HG03460 (cell line): ENCODE measurements around the gene RAB6B.

ENCODE experiments used
- ATAC-seq: cut with Tn5 transposase; IDR thresholded peaks from one replicate; pipeline ENCODE4 v1.9.1; 2021; ENCODE audit not compliant: unreplicated experiment

RAB6B gene

DNA sequence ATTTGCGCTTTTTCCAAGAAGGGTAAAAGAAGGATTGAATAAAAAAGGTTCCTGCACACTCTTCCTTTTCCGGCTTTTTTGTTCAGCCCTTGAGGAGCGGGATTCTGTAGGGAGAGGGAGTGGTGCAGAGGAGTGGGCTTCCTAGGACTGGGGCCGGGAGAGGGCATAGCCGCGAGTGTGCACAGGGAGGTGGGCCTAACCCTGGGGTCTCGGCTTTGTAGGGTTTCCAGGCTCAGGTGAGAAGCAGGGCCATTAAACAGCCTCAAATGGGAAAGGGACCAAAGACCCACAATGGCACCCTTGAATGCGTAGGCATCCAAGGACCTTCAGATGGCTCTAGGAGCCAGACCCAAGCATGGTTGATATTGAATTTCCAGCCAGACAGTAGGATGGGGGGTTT lies 35.4 kb upstream of the RAB6B start:
- ATAC-seq: no peak

DNA sequence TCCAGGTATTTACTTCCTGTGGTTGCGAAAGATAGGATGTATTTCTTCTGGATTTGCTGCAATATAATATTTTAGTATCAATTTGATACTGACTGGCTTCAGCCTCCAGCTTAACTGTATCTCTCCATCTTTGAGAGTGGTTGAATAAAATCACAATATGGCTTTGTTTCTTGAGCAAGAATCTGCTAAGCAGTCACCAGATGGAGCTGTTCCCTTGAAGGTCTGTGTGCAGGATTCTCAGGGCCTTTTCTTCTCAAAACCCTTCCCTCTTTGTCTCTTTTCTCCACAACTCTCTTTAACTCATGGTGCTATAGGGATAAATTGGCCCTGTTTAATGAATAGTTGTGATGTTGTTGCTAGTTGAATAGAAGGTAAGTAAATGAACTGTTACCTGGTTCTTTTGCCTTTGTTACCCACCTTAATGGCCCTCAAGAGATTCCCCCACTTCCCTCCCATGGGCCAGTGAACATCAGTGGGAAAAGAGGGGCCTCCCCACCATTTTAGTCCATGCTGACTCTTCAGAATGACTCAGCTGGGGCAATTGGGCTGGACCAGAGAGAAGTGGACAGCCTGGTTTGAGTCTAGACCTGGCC lies 34.8 kb upstream of the RAB6B start:
- no peak for ATAC-seq

DNA sequence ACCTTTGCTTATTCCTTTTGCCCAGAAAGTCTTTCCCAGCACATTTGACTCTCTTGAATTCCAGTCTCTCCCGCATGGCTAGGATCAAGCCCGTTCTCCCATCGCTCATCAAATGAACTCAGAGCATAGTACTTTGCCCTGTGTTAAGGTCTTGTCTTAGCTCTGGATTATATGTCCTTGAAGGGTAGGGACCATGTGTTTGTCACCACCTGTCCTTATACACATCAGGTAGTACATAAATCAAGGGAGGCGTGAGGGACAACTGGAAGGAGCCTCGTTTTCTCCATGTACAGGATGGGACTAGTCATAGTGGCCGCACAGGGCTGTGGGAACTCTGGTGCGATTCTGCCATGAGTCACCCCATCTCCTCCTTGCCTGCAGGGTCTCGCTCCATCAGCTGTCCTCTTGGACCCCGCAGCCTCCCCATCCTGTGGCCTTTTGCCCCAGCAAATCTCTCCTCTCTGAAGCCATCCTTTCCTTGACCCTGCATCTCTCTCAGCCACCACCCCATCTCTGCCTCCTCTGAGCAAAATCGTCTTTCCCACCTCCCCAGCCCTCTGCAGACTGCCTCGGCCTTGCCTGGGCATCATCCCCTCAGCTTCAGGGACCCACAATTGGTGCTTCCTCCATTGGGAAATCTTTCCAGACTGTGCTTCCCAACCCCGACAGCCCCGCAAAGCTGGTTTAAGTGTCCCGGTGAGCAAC lies 33.4 kb upstream of the RAB6B start:
- no peak for ATAC-seq

DNA sequence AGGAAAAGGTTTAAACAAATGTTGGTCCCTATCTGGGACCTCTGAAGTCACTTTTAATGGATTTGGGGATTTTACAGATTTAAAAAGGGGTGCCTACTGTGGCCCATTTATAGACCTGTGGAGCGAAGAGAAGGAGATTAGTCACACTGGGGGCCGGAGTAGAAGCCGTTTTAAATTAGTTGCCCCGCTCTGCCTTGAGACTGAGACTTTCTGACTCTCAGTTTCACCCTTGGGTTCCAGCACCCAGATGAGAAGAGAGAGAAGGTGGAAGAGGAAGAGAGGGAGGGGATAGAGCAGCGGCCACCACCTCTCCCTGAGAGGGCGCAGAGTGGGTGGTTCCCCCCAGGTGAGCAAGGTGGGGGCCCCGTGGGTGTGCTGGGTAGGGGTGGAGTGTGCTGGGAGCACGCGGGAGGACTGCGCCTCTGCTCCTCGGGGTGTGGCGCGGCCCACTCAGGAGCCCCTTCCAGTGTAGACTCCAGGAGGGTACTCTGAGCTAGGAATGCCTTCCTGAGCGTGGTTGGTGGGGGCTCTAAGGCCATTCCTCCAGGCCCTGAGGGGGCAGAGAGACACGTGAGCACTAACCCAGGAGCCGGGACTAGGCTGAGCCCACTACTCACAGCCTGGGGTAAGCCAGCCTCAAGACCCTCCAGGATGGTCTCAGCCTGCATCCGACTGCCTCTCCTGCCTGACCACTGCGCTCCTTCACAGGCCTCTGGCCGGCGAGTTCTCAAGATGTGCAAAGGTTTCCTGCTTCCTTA lies 32.6 kb upstream of the RAB6B start:
- no peak for ATAC-seq

GRCh38 chr3:133927540-133928066 lies 31.9 kb upstream of the RAB6B start:
- ATAC-seq: peak; percentile 55

DNA sequence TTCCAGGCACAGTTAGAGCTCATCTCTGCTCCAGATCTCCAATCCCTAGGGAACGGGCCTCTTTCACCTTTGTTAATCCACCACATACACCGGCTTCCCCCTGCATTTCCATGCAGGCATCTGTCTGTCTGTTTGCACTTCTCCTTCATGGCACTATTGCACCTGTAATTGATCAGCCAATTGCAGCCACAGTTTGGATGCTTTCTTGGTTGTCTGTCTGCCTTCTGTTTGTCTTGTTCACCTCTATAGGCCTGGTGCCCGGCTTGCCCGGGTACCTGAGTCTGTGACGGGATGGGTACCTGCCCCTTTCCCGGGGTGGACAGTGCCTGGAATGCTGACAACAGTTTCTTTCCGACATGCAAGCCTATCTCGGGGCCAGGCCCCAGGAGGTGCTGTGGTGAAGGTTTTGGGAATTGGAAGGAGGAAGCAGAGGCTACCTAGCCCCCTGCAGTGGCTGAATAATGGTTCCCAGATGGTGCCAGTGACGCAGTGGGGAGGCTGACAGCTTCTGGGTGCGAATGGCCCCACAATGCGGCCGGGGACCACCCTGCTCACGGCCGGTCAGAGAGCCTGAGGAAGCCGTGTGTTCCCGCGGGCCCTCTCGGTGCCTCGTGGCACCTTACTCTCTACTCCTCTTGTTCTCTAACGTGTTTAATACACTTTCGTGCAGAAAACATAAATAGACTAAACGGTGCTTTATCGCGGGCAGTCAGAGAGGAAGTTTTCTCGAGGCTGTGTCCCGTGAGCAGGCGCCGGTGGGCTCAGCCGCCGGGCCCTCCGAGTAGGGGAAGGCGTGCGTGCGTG lies 31.3 kb upstream of the RAB6B start:
- ATAC-seq: no peak

DNA sequence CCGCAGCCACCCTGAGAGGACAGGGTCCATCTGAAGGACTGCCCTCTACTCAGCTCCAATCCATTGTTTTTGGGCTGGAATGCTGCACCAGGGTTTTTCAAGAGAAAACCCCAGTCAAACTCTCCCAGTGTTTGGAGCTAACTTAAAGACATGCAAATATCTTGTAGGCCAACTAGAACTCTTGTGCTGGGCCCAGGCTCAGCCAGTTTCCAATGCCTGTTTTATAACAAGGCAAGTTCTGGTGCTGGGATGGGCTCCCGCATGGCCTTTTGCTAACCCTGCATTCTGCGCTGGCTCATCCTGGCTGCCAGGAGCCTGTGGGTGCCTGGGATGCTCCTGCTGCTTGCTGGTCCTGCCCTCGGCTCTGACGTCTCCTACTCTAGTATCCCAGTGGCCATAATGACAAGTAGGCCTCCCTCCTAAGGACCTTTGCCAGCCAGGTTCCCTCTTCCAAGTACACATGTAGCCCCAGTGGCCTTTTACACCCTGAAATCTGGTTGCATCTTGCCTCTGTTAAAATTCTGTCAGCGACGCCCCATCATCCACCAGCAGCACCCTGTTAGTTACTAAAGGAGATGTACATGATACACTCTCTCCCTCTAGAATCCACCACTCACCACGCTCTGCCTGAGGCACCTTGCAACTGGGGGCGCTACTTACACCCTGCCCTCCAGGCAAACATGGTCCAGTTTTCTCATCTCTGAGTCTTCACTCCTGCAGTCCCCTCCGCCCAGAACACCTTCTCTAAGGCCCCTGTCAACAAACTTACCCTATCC lies 30.5 kb upstream of the RAB6B start:
- ATAC-seq: no peak

DNA sequence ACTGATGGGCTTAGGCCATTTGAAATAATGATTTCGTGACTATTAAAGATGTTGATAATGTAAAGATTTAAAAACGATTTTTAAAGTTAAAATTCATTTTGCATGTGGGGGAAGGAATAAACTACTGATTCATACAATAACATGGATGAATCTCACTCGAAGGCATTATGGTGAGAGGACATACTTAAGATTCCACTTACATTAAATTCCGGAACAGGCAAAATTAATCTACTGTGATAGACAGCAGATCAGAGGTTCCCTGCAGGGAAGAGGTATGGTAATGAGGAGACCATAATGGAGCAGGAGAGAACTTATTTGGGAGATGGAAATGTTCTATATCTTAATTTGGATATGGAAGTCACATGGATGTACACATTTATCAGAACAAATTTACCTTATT lies 28.4 kb upstream of the RAB6B start:
- ATAC-seq: no peak

DNA sequence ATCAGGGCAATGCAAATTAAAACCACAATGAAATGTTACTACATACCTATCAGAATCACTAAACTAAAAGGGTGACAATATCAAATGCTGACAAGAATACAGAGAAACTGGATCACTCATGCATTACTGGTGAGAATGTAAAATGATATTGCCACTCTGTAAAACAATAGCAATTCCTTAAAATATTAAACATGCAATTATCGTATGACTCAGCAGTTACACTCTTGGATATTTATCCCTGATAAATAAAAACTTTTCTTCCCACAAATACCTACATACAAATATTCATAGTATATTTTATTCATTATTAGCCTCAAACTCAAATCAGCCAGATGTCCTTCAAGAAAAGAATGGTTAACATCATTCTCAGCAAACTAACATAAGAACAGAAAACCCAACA lies 25.9 kb upstream of the RAB6B start:
- no peak for ATAC-seq

DNA sequence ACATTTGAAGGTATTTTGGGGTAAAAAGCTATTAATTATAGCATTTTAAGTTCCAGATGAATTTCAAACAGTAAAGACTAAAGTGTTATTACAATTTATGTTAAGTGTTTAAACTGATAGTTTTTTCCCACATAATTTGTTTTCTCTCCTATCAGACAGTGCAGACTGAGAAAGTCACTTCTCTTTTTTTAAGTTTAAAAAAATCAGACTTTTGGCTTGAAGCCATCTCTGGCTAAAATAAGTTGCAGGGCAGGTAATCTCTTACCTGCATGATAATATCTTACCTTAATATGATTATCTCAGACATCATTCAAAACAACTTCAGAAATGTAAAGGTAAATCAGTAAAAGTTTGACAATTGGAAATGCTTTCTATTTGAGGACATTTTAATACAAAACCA lies 21.5 kb upstream of the RAB6B start:
- ATAC-seq: no peak

GRCh38 chr3:133915685-133916658 lies 20.3 kb upstream of the RAB6B start:
- no peak for ATAC-seq

- no peak for ATAC-seq
Observed at GRCh38 chr3:133914839-133915600, 19.3 kb upstream of the RAB6B start.

DNA sequence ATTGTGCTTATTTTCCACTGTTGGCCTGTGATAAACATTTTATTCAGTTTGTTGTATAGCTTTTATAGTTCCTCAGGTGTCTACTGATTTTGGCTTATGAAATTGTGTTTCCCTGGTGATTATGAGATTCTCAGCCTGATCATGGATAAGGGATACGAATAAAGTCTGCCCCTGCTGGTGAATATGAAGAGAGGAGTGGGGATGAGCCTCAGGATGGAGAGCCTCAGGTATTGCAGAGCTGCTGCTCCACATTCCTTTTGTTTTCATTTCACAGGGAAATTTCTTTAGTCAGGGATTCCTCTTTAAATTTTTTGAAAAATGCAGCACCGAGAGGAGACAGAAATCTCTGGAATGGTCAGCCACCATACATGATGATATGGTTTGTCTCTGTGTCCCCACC lies 14.7 kb upstream of the RAB6B start:
- ATAC-seq: no peak

GRCh38 chr3:133905376-133905775 lies 9.7 kb upstream of the RAB6B start:
- no peak for ATAC-seq

DNA sequence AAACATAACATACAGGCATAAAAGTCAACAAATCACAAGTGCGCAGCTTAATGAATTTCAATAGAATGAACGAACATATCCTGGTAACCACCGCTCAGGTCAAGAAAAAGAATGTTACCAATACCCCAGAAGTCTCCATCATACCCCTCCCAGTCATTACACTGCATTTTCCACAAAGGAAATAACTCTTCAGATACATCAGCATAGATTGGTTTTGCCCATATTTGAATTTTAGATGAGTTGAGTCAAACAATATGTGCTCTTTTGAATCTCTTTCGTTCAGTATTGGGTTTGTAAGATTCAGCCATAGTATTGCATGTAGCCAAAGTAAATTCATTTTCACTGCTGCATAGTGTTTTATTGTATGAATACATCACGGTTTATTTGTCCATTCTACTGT lies 6.2 kb upstream of the RAB6B start:
- no peak for ATAC-seq

DNA sequence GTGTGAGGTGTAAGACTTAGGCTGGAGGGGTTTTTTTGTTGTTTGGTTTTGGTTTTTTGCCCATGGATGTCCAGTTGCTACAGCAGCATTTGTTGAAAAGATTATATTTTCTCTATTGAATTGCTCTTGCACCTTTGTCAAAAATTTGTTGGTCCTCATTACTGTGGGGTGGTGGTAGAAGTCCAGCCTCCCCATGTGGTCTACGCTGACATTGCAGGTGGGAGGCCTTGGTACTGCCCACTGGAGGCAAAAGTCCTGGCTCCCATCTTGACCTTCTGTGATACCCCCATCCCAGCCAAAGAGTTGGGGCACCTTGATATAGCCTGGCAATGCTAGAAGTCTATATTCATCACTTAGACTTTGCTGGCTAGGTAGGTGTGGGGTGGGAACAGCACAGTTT lies 5.4 kb upstream of the RAB6B start:
- ATAC-seq: no peak

DNA sequence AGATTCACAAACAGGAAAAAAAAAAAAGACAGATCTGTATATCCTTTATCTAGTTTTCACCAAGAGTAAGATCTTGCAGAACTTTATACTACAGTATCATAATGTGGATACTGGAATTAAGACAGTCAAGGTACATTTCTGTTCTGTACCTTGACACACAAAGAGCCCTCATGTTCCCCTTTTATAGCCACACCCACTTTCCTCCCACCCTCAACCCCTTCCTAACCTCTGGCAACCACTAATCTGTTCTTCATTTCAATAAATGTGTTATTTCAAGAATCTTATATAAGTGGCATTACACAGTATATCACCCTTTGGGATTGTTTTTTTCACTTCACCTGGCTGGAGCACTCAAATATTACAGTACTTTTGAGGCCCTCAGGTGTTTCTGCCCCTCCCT lies 3.6 kb upstream of the RAB6B start:
- no peak for ATAC-seq

GRCh38 chr3:133897547-133897946 lies 1.9 kb upstream of the RAB6B start:
- no peak for ATAC-seq
